HG02973 (cell line): Measurements from ENCODE around the gene NHERF1.

ENCODE experiments used
- ATAC-seq: cut with Tn5 transposase; IDR thresholded peaks from one replicate; pipeline ENCODE4 v1.9.1; 2021; ENCODE audit warnings: moderate library complexity; ENCODE audit not compliant: unreplicated experiment

Gene NHERF1

GRCh38 chr17:74732042-74732867 lies 16.2 kb upstream of the NHERF1 start:
- ATAC-seq, result no peak

- no peak for ATAC-seq
Measured at GRCh38 chr17:74733365-74734122, 14.9 kb upstream of the NHERF1 start.

DNA sequence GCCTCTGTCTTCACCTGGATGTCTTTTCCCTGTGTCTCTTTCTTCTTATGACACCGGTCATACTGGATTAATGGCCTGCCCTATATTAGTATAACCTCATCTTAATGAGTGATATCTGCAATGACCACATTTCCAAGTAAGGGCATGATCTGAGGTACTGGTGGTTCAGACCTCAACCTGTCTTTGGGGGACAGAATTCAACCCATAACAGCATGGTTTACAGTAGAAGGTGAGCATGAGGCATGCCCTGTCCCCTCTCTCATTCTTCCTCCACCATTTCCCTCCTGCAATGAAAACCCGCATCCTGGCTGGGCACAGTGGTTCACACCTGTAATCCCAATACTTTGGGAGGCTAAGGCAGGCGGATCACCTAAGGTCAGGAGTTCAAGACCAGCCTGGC lies 14.2 kb upstream of the NHERF1 start:
- no peak for ATAC-seq

- ATAC-seq, result peak; percentile 34
Measured at GRCh38 chr17:74736513-74737298, 11.7 kb upstream of the NHERF1 start, which contains the start of gene RAB37. Gene RAB37, plus strand, starts transcription at chr17:74737256. Its CDS starts 17 bp downstream, at chr17:74737273.

- ATAC-seq, result no peak
Measured at GRCh38 chr17:74737299-74738050, 11.0 kb upstream of the NHERF1 start.

- ATAC-seq, result no peak
Measured at GRCh38 chr17:74738051-74738996, 10.1 kb upstream of the NHERF1 start.

DNA sequence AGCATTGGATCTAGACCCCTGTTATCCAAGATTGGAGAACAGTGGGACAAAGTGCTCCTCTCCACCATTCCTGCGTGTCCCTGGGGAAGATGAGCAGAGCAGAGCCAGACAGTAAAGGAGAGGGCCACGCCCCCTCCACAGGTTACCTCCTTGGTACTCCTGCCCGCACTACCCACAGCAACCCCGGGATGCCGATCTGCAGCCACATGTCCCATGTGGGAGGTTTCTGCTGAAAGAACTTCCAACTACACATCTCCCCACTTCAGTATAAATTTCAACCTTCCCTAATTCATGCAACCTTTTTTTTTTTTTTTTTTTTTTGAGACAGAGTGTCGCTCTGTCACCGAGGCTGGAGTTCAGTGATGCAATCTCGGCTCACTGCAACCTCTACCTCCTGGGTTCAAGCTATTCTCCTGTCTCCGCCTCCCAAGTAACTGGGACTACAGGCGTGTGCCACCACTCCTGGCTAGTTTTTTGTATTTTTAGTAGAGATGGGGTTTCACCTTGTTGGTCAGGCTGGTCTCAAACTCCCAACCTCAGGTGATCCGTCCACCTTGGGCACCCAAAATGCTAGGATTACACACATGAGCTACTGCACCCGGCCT lies 9.1 kb upstream of the NHERF1 start:
- ATAC-seq, result no peak

GRCh38 chr17:74740173-74740572 lies 8.3 kb upstream of the NHERF1 start:
- ATAC-seq, result no peak

GRCh38 chr17:74740641-74741387 lies 7.6 kb upstream of the NHERF1 start:
- ATAC-seq, result no peak

- no peak for ATAC-seq
Measured at GRCh38 chr17:74742153-74742515, 6.3 kb upstream of the NHERF1 start.

DNA sequence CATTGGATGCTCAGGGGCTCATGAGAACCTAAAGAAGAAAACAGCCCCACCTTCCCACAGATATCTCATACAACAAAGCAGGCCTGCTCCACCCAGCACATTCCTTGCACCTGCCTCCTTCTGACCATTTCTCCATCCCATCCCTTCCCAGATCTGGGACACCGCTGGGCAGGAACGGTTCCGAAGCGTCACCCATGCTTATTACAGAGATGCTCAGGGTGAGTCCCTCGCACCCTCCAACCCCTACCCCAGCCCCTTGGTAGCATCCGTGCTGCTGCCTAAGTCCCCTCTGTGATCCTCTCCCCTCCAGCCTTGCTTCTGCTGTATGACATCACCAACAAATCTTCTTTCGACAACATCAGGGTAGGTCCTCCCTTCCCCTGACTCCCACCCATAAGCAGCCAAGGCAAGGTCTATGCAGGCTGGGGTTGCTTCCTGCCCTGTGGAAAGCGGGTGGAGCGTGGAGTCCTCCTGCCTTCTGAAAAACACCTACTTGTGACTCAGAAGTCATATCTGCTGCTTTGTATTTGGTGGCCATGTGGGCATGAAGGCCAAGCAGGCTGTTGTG lies 5.4 kb upstream of the NHERF1 start:
- no peak for ATAC-seq

GRCh38 chr17:74743755-74744154 lies 4.7 kb upstream of the NHERF1 start:
- no peak for ATAC-seq

DNA sequence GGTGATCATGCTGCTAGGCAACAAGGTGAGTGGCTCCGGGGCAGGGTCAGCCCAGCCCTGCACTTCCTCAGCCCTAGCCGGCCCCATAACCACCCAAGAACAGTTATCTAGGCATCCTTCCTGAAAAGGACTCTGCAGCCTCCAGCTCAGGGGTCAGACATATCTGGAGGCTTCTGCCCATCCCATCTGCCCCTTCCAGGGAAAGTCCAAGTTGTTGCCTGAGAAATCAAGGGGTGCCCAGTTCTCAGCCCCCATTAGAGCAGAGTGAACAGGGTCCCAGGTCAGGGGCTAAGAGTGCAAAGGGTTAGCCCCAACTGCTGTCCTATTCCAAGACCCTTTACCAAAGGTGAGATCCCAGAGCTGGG lies 4.1 kb upstream of the NHERF1 start:
- no peak for ATAC-seq

- no peak for ATAC-seq
Measured at GRCh38 chr17:74744714-74745547, 3.5 kb upstream of the NHERF1 start.

DNA sequence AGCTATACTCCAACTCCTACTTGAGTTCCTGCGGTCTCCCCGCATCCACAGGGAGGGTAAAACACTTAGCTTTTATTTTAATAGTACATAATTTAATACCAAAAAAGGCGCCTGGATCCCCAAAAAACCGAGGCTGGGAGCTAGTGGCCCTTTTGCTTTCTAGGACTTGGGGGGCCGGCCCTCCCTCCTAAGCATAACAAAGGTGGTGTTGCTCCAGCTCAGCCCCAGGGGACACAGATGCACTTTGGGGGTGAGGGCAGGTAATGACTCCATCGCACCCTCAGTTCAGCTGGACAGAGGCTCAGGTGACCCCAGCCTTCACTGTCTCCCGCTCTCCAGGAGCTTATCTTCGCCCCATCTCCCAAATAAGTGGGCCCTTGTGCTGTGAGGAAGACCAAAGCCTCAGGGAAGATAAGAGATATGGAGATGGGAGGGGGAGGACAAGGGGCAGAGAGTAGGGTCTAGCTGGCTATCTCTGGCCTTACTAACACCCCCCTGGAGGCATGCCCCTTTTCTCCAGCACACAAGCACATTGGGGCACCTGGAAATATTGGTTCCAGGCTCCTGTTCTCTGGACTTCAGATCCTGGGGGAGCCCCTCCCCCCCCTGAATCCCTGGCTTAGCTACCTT lies 2.8 kb upstream of the NHERF1 start:
- ATAC-seq, result no peak

- no peak for ATAC-seq
Measured at GRCh38 chr17:74746376-74746775, 2.1 kb upstream of the NHERF1 start.

DNA sequence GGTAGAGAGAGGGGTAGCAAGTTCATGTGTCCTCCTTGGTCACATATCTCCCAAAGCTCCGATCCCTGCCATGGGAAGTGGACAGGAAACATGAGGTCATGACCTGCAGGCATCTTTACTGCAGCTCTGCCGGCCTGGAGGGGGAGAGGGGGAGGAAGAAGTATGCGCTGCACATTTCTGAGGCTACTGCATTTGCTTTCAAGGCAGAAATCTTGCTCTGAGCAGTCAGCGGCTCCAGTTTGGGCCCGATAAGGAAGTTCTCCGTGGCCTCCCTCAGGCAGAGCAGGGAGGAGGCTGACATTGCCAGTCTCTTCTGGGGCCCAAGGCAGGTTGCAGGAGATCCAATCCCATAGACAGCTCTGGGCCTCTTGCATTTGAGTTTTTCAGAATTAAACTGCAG lies 1.5 kb upstream of the NHERF1 start:
- ATAC-seq, result no peak
